Neural crest cell (in vitro differentiated cells): ENCODE results near the gene FNDC10. TPM values are rescaled to one million over a fixed set of nuclear protein-coding genes. Genes with fewer than 3 reads are reported as not detected.

Experiments used
- DNase-seq: peaks from one replicate; pipeline ENCODE4 v3.0.0; 2021; ENCODE audit warnings: low read depth, mixed read lengths, low spot score
- H3K27ac Mint-ChIP-seq: one replicate; pipeline ENCODE4 v1.8.0; 2021; ENCODE audit warnings: mild to moderate bottlenecking, mixed read lengths; ENCODE audit not compliant: unreplicated experiment
- H3K27me3 Mint-ChIP-seq: 2 replicates; pipeline ENCODE4 v1.8.0; 2021; ENCODE audit warnings: low read depth, mild to moderate bottlenecking, mixed read lengths
- H3K36me3 Mint-ChIP-seq: 2 replicates; pipeline ENCODE4 v1.8.0; 2021; ENCODE audit warnings: low read depth, mild to moderate bottlenecking, mixed read lengths
- H3K4me1 Mint-ChIP-seq: 2 replicates; pipeline ENCODE4 v1.8.0; 2021; ENCODE audit warnings: mixed read lengths
- H3K4me3 Mint-ChIP-seq: one replicate; pipeline ENCODE4 v1.8.0; 2021; ENCODE audit warnings: mild to moderate bottlenecking, mixed read lengths
- H3K9me3 Mint-ChIP-seq: 2 replicates; pipeline ENCODE4 v1.8.0; 2021; ENCODE audit warnings: mixed read lengths
- total RNA-seq: library from RNA; stranded (reverse); gene quantifications from 2 replicates; pipeline ENCODE4 v1.2.1, GENCODE V29; 2021
- TF ChIP-seq, protein P1 (sequence below): fragments of 200-600 bp; sonication (generic); conservative IDR thresholded peaks from 2 replicates; pipeline ENCODE4 v1.5.0; 2021; ENCODE audit warnings: antibody characterized with exemption, mild to moderate bottlenecking

Gene FNDC10
- total RNA-seq, 1 donor from 2014 or later = 14.3 TPM

DNA sequence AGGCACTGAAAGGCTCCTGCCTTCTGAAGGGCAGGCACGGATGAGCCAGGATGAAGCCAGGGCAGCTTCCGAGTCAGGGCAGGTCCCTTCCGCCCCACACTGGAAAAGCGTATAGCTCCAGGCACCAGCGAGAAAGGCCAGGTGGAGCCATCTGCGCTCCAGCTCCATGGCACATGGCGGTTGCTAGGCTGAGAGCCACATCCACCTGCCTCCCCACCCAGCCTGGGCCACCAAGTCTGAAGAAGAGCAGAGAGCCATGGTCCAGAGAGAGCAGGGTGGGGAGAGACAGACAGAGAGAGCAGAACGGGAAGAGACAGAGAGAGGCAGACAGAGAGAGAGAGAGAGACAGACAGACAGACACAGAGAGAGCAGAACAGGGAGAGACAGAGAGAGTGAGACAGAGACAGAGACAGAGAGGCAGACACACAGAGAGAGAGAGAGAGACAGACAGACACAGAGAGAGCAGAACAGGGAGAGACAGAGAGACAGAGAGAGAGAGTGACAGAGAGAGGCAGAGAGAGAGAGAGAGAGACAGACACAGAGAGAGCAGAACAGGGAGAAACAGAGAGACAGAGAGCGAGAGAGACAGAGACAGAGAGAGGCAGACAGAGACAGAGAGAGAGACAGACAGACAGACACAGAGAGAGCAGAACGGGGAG, 5.2 kb downstream of the FNDC10 start:
- no peaks in the 10 kb centered on the region for H3K9me3 Mint-ChIP-seq
- TF ChIP-seq, protein P1, sequence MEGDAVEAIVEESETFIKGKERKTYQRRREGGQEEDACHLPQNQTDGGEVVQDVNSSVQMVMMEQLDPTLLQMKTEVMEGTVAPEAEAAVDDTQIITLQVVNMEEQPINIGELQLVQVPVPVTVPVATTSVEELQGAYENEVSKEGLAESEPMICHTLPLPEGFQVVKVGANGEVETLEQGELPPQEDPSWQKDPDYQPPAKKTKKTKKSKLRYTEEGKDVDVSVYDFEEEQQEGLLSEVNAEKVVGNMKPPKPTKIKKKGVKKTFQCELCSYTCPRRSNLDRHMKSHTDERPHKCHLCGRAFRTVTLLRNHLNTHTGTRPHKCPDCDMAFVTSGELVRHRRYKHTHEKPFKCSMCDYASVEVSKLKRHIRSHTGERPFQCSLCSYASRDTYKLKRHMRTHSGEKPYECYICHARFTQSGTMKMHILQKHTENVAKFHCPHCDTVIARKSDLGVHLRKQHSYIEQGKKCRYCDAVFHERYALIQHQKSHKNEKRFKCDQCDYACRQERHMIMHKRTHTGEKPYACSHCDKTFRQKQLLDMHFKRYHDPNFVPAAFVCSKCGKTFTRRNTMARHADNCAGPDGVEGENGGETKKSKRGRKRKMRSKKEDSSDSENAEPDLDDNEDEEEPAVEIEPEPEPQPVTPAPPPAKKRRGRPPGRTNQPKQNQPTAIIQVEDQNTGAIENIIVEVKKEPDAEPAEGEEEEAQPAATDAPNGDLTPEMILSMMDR = no peak
- no peaks in the 10 kb centered on the region for H3K36me3 Mint-ChIP-seq
- H3K27me3 Mint-ChIP-seq = peaks cover 26% of the 10 kb centered on the region
- no peak overlapping the region for H3K27ac Mint-ChIP-seq
- no peak for DNase-seq
- no peak overlapping the region for H3K4me3 Mint-ChIP-seq
- no peaks in the 10 kb centered on the region for H3K4me1 Mint-ChIP-seq

DNA sequence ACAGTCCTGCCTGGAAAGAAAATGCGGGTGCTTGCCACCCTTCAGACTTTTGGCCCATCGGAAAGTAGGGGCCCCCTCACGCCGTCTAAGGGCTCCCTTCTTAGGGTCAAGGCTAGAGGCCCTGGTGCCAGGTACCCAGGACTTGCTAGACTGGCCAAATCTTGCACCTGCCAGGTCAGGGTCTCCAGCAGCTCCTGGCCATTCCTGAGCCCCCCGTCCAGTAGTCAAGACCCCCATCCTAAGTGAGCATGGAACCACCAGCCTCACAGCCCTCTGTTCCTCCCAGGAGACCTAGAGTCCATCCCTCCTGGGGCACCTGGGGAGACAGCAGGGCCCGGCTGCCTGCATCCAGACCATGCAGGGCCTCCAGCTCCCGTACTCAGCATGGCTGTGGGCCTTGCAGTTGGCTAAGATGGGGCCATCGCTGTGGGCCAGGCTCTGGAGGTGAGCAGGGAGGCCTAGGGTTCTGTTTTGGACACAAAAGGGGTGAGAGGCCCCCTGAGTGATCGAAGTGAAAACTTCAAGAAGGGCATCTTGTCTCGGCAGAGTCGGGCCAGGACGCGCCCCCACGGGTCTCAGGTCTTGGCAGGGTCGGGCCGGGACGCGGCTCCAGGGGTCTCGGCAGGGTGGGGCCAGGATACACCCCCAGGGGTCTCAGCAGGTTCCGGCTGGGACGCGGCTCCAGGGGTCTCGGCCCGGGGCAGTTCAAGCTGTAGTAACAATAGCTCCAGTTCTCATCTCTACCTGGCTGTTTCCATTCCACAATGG, 5.9 kb downstream of the FNDC10 start:
- no peak overlapping the region for H3K27ac Mint-ChIP-seq
- H3K36me3 Mint-ChIP-seq = no peaks in the 10 kb centered on the region
- H3K27me3 Mint-ChIP-seq = peaks cover 25% of the 10 kb centered on the region
- H3K4me1 Mint-ChIP-seq = no peaks in the 10 kb centered on the region
- TF ChIP-seq, protein P1 = no peak
- H3K9me3 Mint-ChIP-seq = no peaks in the 10 kb centered on the region
- H3K4me3 Mint-ChIP-seq = no peak overlapping the region
- DNase-seq = no peak

DNA sequence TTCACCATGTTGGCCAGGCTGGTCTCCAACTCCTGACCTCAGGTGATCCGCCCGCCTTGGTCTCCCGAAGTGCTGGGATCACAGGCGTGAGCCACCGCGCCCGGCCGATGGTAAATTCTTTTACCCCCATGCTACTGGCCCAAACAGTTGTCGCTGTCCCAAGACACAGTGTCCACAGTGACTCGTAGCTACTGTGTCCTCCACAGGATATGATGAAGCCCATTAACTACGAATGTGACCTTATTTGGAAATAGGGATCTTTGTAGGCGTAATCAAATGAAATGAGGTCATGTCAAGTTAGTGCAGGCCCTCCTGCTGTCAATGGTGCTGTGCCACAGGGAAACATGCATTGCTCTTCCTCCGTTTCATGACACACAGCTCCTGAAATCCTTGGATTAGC, 8.5 kb downstream of the FNDC10 start:
- H3K27ac Mint-ChIP-seq = no peak overlapping the region
- no peaks in the 10 kb centered on the region for H3K4me1 Mint-ChIP-seq
- no peak for DNase-seq
- H3K9me3 Mint-ChIP-seq = no peaks in the 10 kb centered on the region
- H3K36me3 Mint-ChIP-seq = no peaks in the 10 kb centered on the region
- H3K27me3 Mint-ChIP-seq = peaks cover 29% of the 10 kb centered on the region
- TF ChIP-seq, protein P1 = no peak
- no peak overlapping the region for H3K4me3 Mint-ChIP-seq

DNA sequence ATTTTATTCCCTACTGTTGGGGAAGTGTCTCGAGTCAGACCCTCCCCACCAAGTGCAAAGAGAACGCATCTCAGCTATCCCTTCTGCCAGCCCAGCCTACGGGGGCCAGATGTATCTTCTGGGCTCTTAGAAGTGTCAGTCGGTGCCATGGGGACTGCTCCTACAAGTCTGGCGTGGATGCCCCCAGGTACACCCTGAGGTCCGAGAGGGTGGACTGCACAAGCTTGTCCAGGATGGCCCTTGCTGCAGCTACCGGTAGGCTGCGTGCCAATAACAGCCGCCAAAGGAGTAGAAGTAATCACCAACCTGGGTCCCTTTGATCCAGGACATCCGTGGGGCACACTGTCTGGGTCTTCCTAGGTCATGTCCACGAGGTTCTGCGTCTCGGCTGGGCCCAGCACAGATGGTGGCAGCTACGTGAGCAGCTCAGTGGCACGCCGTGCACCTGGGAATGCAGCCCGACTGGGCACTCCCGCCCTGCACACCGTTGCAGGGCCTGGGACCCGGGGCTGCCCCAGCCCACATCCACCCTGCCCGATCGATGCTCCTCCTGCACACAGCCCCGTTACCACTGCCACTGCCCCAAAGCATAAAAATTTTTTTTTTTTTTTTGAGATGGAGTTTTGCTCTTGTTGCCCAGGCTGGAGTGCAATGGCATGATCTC, 16.5 kb downstream of the FNDC10 start:
- peaks cover 90% of the 10 kb centered on the region for H3K27me3 Mint-ChIP-seq
- TF ChIP-seq, protein P1 = no peak
- no peaks in the 10 kb centered on the region for H3K4me1 Mint-ChIP-seq
- H3K4me3 Mint-ChIP-seq = no peak overlapping the region
- H3K27ac Mint-ChIP-seq = no peak overlapping the region
- no peaks in the 10 kb centered on the region for H3K36me3 Mint-ChIP-seq
- no peak for DNase-seq
- no peaks in the 10 kb centered on the region for H3K9me3 Mint-ChIP-seq

DNA sequence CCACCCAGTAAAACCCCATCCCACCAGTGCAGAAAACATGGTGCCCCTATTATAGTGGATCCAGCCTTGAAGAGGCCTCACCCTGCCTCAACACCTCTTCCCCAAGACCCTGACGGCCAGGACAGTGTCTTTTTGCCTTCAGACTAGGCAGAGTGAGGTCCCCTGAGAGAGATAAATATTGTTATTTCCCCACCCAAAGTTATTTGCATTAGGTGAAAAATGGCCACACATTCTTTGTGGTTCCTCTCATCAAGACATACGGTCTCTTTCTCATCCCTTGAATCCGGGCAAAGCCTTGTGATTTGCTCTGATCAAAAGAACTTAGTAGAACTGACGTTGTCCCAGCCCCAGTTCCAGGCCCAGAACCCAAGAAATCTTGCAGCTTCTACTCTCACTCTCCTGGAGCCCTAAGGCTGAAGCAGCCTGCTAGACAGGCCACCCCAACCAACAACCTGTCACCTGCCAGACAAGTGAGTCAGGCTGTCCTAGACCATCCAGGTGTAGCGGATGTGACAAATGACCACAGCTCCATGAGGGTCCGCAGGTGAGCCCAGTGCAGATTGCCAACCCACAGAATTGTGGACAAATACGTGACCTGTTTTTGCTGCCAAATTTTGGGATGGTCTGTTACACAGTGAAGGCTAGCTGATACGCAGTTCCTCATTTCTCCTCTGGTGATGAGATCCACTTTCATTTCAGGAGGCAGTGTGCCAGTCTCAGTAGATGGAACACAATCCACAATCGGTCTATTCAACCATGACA, 17.2 kb downstream of the FNDC10 start:
- H3K27ac Mint-ChIP-seq = no peak overlapping the region
- peak overlapping the region; percentile 19 for H3K4me3 Mint-ChIP-seq
- TF ChIP-seq, protein P1 = no peak
- H3K36me3 Mint-ChIP-seq = no peaks in the 10 kb centered on the region
- no peaks in the 10 kb centered on the region for H3K9me3 Mint-ChIP-seq
- no peaks in the 10 kb centered on the region for H3K4me1 Mint-ChIP-seq
- peaks cover 90% of the 10 kb centered on the region for H3K27me3 Mint-ChIP-seq
- no peak for DNase-seq
